Endothelial cell of umbilical vein (primary cell): Measurements from ENCODE around the gene GLIS2. TPM values are rescaled to one million over a fixed set of nuclear protein-coding genes. Genes with fewer than 3 reads are reported as not detected.

Experiments used
- BruUV-seq: library from RNA; stranded (reverse); fragments of 400-500 nt; replicated peaks from 2 replicates; lab custom pipeline; 2021; lab: Mats Ljungman, UMichigan
- CTCF ChIA-PET: fragments of 300-600, 350-600 bp; sonication (Branson Sonifier 250); formaldehyde crosslinking; loops from one replicate; lab custom pipeline; 2021; ENCODE audit warnings: antibody characterized with exemption, inconsistent platforms; lab: Charles Lee
- POLR2A ChIA-PET: fragments of 300-600, 350-600 bp; sonication (Branson Sonifier 250); formaldehyde crosslinking; loops from one replicate; lab custom pipeline; 2021; ENCODE audit warnings: antibody characterized with exemption, inconsistent platforms; lab: Charles Lee
- DNase-seq: peaks from one replicate; pipeline ENCODE4 v3.0.0-alpha.2; 2011; ENCODE audit warnings: low read depth, low spot score
- FAIRE-seq: peaks from 2 replicates; lab custom pipeline; 2011; peaks lifted over from hg19 to GRCh38; lab: Jason Lieb, UNC
- H2AFZ ChIP-seq: 2 replicates; pipeline ENCODE4 v1.6.0; 2012; ENCODE audit warnings: low read depth, low read length, control low read depth, inconsistent platforms
- H3K27ac ChIP-seq: 2 replicates; pipeline ENCODE4 v1.5.1; 2011; ENCODE audit warnings: low read depth, mild to moderate bottlenecking, control low read depth, low read length, moderate library complexity; ENCODE audit not compliant: insufficient read depth
- H3K27me3 ChIP-seq, 2 experiments: 2 replicates each; pipeline versions ENCODE4 v1.6.0 to v1.6.1; 2011; ENCODE audit warnings: low read length in 2 of 2, mixed read lengths in 1 of 2; ENCODE audit not compliant: control insufficient read depth in 2 of 2, insufficient read depth in 2 of 2
- H3K36me3 ChIP-seq, 2 experiments: 2 replicates in 1 of 2; 3 replicates in 1 of 2; pipeline ENCODE4 v1.5.1; 2011; ENCODE audit warnings: low read length in 2 of 2, mild to moderate bottlenecking in 1 of 2, moderate library complexity in 1 of 2; ENCODE audit not compliant: control insufficient read depth in 2 of 2, insufficient read depth in 2 of 2; ENCODE audit errors: extremely low read depth in 1 of 2
- H3K4me1 ChIP-seq: 3 replicates; pipeline ENCODE4 v1.5.1; 2011; ENCODE audit warnings: mild to moderate bottlenecking, low read length; ENCODE audit not compliant: control insufficient read depth, insufficient read depth; ENCODE audit errors: extremely low read depth
- H3K4me2 ChIP-seq: 2 replicates; pipeline ENCODE4 v1.6.1; 2011; ENCODE audit warnings: low read length, control low read depth, mixed read lengths; ENCODE audit not compliant: insufficient read depth
- H3K4me3 ChIP-seq, 3 experiments: fragments of 200-600 bp in 1 of 3; sonication (generic), shearing (Covaris generic) in 1 of 3; replicated peaks in 1 of 3; 2 replicates each; pipeline ENCODE4 v1.5.1; 2011 to 2016; ENCODE audit warnings: control low read depth in 3 of 3, low read length in 3 of 3, mild to moderate bottlenecking in 2 of 3, inconsistent platforms in 1 of 3, low read depth in 1 of 3, moderate library complexity in 1 of 3; ENCODE audit not compliant: insufficient read depth in 1 of 3
- H3K79me2 ChIP-seq: 2 replicates; pipeline ENCODE4 v1.6.0; 2012; ENCODE audit warnings: low read length, inconsistent platforms; ENCODE audit not compliant: control insufficient read depth, insufficient read depth
- H3K9ac ChIP-seq: replicated peaks from 2 replicates; pipeline ENCODE3; 2011; ENCODE audit warnings: low read length, control low read depth; ENCODE audit not compliant: insufficient read depth; ENCODE audit errors: extremely low read depth
- H3K9me1 ChIP-seq: replicated peaks from 3 replicates; pipeline ENCODE4 v1.6.0; 2011; ENCODE audit warnings: mild to moderate bottlenecking, low read length; ENCODE audit not compliant: control insufficient read depth, insufficient read depth; ENCODE audit errors: extremely low read depth
- H3K9me3 ChIP-seq: replicated peaks from 2 replicates; pipeline ENCODE4 v1.5.1; 2012; ENCODE audit warnings: low read length, inconsistent platforms; ENCODE audit not compliant: control insufficient read depth, insufficient read depth
- H4K20me1 ChIP-seq: replicated peaks from 2 replicates; pipeline ENCODE3; 2011; ENCODE audit warnings: mild to moderate bottlenecking, low read length; ENCODE audit not compliant: control insufficient read depth, insufficient read depth; ENCODE audit errors: extremely low read depth
- EZH2 ChIP-seq: IDR thresholded peaks from 2 replicates; pipeline ENCODE4 v1.6.1; 2012; ENCODE audit warnings: borderline replicate concordance, low read depth, mild to moderate bottlenecking, moderate library complexity, low read length, inconsistent platforms; ENCODE audit not compliant: severe bottlenecking
- FOS ChIP-seq: IDR thresholded peaks from 2 replicates; pipeline ENCODE4 v1.6.1; 2011; ENCODE audit warnings: mild to moderate bottlenecking, low read length, moderate library complexity, borderline replicate concordance; ENCODE audit not compliant: insufficient read depth
- GATA2 ChIP-seq: IDR thresholded peaks from 2 replicates; pipeline ENCODE4 v1.7.0; 2011; ENCODE audit warnings: low read depth, mild to moderate bottlenecking, moderate library complexity, mixed read lengths, low read length; ENCODE audit not compliant: insufficient read length, insufficient read depth
- JUN ChIP-seq: IDR thresholded peaks from 2 replicates; pipeline ENCODE4 v1.6.1; 2011; ENCODE audit warnings: borderline replicate concordance, low read depth; ENCODE audit not compliant: insufficient read length, insufficient read depth
- MYC ChIP-seq: IDR thresholded peaks from one replicate; pipeline ENCODE4 v1.6.1; 2011; ENCODE audit warnings: mild to moderate bottlenecking, low read depth, low read length
- POLR2A ChIP-seq: IDR thresholded peaks from 2 replicates; pipeline ENCODE4 v1.6.1; 2012; ENCODE audit warnings: low read depth, mild to moderate bottlenecking, control low read depth, low read length
- POLR2AphosphoS5 ChIP-seq: IDR thresholded peaks from 2 replicates; pipeline ENCODE4 v1.6.1; 2012; ENCODE audit warnings: low read depth, mild to moderate bottlenecking, control low read depth, low read length, moderate library complexity; ENCODE audit not compliant: insufficient read depth
- dilution Hi-C: fragments of 300-500 bp; cut with MboI; formaldehyde crosslinking; loops from one replicate; pipeline ENCODE4 v1.15.0; 2019; ENCODE audit warnings: low sequenced_read_pairs; ENCODE audit not compliant: extremely low pct_ligation_motif_present
- intact Hi-C: fragments of 100-400 bp; cut with micrococcal nuclease; formaldehyde crosslinking; loops from one replicate; pipeline ENCODE4 v1.10.0; 2022
- polyA plus RNA-seq, 4 experiments: library from polyadenylated mRNA; depleted of rRNA in 3 of 4; stranded (reverse) in 3 of 4; unstranded in 1 of 4; fragments of >200 nt; gene quantifications; 2 replicates each; pipeline versions ENCODE4 v1.2.1 to v1.2.3, GENCODE V29; 2011 to 2012; ENCODE audit warnings: missing spikeins in 1 of 4
- total RNA-seq: library from RNA; stranded (reverse); gene quantifications from 2 replicates; pipeline ENCODE4 v1.2.3, GENCODE V29; 2021
- TF ChIP-seq, protein P1 (sequence below), 2 donors: IDR thresholded peaks; 1 replicate in 1 of 2; 2 replicates in 1 of 2; pipeline ENCODE4 v1.5.1; 2011; ENCODE audit warnings: low read length in 2 of 2, mild to moderate bottlenecking in 2 of 2, moderate library complexity in 2 of 2, control low read depth in 1 of 2, inconsistent platforms in 1 of 2, low read depth in 1 of 2; ENCODE audit not compliant: insufficient read depth in 1 of 2; ENCODE audit errors: extremely low read depth in 1 of 2
- TF ChIP-seq, protein P2 (sequence below): IDR thresholded peaks from 2 replicates; pipeline ENCODE4 v1.6.1; 2011; ENCODE audit not compliant: insufficient read depth, insufficient read length

GLIS2 gene
- total and polyA plus RNA-seq, 2 donors (not counting 3 experiments of a cell fraction or from before 2014, with no cell fraction given), result 4.6 to 10.1 TPM

DNA sequence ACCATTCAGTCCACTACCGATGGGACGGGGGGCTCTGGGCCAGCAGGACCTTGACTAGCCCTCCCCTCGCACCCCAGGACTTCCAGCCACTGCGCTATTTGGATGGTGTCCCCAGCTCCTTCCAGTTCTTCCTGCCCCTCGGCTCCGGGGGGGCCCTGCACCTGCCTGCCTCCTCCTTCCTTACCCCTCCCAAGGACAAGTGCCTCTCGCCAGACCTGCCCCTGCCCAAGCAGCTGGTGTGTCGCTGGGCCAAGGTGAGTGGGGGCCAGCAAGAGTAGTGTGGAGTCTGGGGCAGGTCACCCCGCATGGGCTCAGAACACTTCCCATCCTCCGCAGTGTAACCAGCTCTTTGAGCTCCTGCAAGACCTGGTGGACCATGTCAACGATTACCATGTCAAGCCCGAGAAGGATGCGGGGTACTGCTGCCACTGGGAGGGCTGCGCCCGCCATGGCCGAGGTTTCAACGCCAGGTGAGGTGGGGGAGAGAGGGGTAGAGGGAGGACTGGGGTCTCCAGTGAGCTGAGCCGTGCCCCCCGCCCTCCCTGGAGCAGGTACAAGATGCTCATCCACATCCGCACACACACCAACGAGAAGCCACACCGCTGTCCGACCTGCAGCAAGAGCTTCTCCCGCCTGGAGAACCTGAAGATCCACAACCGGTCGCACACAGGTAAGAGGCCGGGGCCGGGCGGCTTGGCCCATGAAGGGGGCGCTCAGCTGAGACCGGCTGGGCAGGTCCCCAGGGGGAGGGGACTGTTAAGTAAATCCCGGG lies 19.0 kb downstream of the GLIS2 start:
- H2AFZ ChIP-seq, result no peak overlapping the region
- H3K4me1 ChIP-seq, result no peaks in the 10 kb centered on the region
- no peak overlapping the region for H3K27ac ChIP-seq
- no TSS peak for BruUV-seq
- no peak overlapping the region for H3K4me3 ChIP-seq
- no peaks in the 10 kb centered on the region for H3K9me1 ChIP-seq
- no peaks in the 10 kb centered on the region for H4K20me1 ChIP-seq
- H3K4me2 ChIP-seq, result no peak overlapping the region
- POLR2A ChIA-PET, result no interaction called here
- H3K9ac ChIP-seq, result no peak overlapping the region
- DNase-seq, result no peak
- H3K9me3 ChIP-seq, result no peaks in the 10 kb centered on the region
- H3K27me3 ChIP-seq, result no peaks in the 10 kb centered on the region
- FAIRE-seq, result no peak
- intact Hi-C loops (no loop called here), dilution Hi-C loops (no loop called here)
- CTCF ChIA-PET, result interaction anchor here (1.0 to 1.9 kb wide), 2 partner anchors 46 to 135 kb away, joined by 3 to 6 read pairs; no protein-coding TSS in a partner anchor
- H3K79me2 ChIP-seq, result peaks cover 5% of the 10 kb centered on the region
- TF ChIP-seq GATA2 (no peak), JUN (no peak), EZH2 (no peak), FOS (no peak), POLR2AphosphoS5 (no peak), MYC (no peak), POLR2A (no peak)
- TF ChIP-seq, protein P1, sequence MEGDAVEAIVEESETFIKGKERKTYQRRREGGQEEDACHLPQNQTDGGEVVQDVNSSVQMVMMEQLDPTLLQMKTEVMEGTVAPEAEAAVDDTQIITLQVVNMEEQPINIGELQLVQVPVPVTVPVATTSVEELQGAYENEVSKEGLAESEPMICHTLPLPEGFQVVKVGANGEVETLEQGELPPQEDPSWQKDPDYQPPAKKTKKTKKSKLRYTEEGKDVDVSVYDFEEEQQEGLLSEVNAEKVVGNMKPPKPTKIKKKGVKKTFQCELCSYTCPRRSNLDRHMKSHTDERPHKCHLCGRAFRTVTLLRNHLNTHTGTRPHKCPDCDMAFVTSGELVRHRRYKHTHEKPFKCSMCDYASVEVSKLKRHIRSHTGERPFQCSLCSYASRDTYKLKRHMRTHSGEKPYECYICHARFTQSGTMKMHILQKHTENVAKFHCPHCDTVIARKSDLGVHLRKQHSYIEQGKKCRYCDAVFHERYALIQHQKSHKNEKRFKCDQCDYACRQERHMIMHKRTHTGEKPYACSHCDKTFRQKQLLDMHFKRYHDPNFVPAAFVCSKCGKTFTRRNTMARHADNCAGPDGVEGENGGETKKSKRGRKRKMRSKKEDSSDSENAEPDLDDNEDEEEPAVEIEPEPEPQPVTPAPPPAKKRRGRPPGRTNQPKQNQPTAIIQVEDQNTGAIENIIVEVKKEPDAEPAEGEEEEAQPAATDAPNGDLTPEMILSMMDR (IDR thresholded peaks at IDR 0.05; ENCODE audit: extremely low read depth in 1 of 2, insufficient read depth in 1 of 2, low read depth in 1 of 2, low read length in 2 of 2), result no peak
- TF ChIP-seq, protein P2, sequence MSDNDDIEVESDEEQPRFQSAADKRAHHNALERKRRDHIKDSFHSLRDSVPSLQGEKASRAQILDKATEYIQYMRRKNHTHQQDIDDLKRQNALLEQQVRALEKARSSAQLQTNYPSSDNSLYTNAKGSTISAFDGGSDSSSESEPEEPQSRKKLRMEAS, result no peak
- peaks cover 3 to 21% of the 10 kb centered on the region in 2 experiments for H3K36me3 ChIP-seq
